ENCODE data around the gene CDHR3.
A peak's percentile ranks its signal among the peaks of the same experiment; 100 is the strongest.

The CDHR3 gene

DNA sequence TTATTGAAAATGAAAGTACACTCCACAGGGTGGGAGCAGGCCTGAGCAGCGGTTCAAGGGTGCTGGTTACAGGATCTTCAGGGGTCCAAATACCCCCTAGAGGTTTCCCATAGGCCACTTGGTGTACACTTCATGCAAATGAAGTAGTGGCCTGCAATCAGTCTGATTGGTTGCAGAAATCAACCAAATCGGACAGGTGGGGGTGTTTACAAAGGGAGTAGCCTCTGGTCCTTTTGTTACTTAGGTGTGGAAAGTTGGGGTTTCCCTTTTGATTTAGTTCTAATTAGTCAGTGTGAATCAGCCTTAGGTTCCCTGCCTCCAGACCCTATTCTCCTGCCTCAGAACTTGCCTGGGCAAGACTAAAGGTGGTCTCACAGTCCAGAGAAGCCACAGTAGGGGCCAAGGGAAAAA, 99.5 kb downstream of the CDHR3 start:
- Histone ChIP-seq H3K4me3 (ENCODE audit: low read length, poor library complexity, severe bottlenecking) (no peak overlapping the region), H3K27me3 (ENCODE audit: insufficient read depth, low read length, poor library complexity, severe bottlenecking) (no peaks in the 10 kb centered on the region), H3K9ac (ENCODE audit: low read depth, low read length, poor library complexity, severe bottlenecking) (peak overlapping the region; percentile 48), H3K9me2 (replicated peaks; ENCODE audit: low read depth, low read length) (no peaks in the 10 kb centered on the region), H3K4me1 (ENCODE audit: insufficient read depth, low read length, poor library complexity, severe bottlenecking) (peaks cover 61% of the 10 kb centered on the region), H3F3A (ENCODE audit: low read depth) (peaks cover 7% of the 10 kb centered on the region; the same call in 1 of the 2 replicates), H3K36me3 (ENCODE audit: insufficient read depth, low read length) (no peaks in the 10 kb centered on the region), H3K9me3 (ENCODE audit: insufficient read depth, low read depth, low read length) (no peaks in the 10 kb centered on the region), H2AFZ (ENCODE audit: low read length) (no peak overlapping the region), H3K4me2 (ENCODE audit: low read depth, low read length, poor library complexity, severe bottlenecking) (peak overlapping the region; percentile 11), H4K20me1 (ENCODE audit: insufficient read depth, low read length, poor library complexity, severe bottlenecking) (no peaks in the 10 kb centered on the region), H3K79me2 (ENCODE audit: insufficient read depth, low read length) (no peaks in the 10 kb centered on the region)
- TF ChIP-seq, protein P1, sequence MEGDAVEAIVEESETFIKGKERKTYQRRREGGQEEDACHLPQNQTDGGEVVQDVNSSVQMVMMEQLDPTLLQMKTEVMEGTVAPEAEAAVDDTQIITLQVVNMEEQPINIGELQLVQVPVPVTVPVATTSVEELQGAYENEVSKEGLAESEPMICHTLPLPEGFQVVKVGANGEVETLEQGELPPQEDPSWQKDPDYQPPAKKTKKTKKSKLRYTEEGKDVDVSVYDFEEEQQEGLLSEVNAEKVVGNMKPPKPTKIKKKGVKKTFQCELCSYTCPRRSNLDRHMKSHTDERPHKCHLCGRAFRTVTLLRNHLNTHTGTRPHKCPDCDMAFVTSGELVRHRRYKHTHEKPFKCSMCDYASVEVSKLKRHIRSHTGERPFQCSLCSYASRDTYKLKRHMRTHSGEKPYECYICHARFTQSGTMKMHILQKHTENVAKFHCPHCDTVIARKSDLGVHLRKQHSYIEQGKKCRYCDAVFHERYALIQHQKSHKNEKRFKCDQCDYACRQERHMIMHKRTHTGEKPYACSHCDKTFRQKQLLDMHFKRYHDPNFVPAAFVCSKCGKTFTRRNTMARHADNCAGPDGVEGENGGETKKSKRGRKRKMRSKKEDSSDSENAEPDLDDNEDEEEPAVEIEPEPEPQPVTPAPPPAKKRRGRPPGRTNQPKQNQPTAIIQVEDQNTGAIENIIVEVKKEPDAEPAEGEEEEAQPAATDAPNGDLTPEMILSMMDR (conservative IDR thresholded peaks at IDR 0.05; ENCODE audit: low read length) = no peak
- no peak for TF ChIP-seq EZH2phosphoT487 (IDR thresholded peaks at IDR 0.05; ENCODE audit: borderline replicate concordance)

DNA sequence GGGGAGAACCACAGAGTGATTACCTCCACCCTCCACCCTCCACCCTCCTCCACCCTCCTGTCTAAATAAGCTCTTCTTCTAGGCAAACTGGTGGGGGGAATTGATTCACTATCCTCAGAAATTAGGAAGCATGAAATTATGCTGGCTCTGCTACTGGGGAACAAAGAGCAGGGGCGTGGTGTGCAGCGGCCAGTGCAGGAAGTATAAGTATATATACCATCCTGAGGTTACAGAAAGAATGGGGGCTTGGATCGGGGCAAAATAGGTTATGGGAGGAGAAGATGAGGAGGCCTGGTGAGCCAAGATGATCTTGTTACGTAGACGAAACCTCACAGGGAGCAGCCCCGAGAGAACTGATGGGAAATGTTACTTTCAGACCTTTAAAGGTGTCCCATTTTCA, 100.0 kb downstream of the CDHR3 start:
- 0 out of 2 replicates have a peak overlapping the region, but pooled peaks have one; percentile 47 for H2AFZ ChIP-seq (ENCODE audit: low read length)

DNA sequence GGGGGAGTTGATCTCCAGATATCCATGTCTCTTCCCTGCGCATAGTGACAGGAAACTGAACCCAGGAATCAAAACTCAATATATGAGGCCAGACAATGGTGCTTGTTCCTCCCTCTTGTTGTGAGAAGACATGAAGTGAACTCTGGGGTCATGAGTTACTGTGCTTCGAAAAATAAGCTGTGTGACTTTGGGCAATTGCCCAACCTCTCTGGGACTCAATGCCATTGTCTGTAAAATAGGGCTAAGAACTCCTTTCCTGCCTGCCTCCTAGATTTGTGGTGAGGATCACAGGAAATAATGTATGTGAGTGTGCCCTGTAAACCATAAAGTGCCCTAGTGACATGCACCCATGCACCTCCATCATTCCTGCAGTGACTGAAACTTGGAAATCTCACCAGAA, 100.6 kb downstream of the CDHR3 start:
- no peak for TF ChIP-seq EZH2phosphoT487 (IDR thresholded peaks at IDR 0.05; ENCODE audit: borderline replicate concordance)
- TF ChIP-seq, protein P1 (conservative IDR thresholded peaks at IDR 0.05; ENCODE audit: low read length) = no peak
- peaks cover 56% of the 10 kb centered on the region for H3K4me1 ChIP-seq (ENCODE audit: insufficient read depth, low read length, poor library complexity, severe bottlenecking)
- H3K4me3 ChIP-seq (ENCODE audit: low read length, poor library complexity, severe bottlenecking) = no peak overlapping the region
- H3K4me2 ChIP-seq (ENCODE audit: low read depth, low read length, poor library complexity, severe bottlenecking) = no peak overlapping the region
- H3K9me3 ChIP-seq (ENCODE audit: insufficient read depth, low read depth, low read length) = no peaks in the 10 kb centered on the region
- no peaks in the 10 kb centered on the region for H3K36me3 ChIP-seq (ENCODE audit: insufficient read depth, low read length)
- H2AFZ ChIP-seq (ENCODE audit: low read length) = no peak overlapping the region
- no peaks in the 10 kb centered on the region for H4K20me1 ChIP-seq (ENCODE audit: insufficient read depth, low read length, poor library complexity, severe bottlenecking)
- no peaks in the 10 kb centered on the region for H3K9me2 ChIP-seq (replicated peaks; ENCODE audit: low read depth, low read length)
- H3F3A ChIP-seq (ENCODE audit: low read depth) = no peaks in the 10 kb centered on the region
- H3K9ac ChIP-seq (ENCODE audit: low read depth, low read length, poor library complexity, severe bottlenecking) = peak overlapping the region; percentile 48
- no peaks in the 10 kb centered on the region for H3K79me2 ChIP-seq (ENCODE audit: insufficient read depth, low read length)
- no peaks in the 10 kb centered on the region for H3K27me3 ChIP-seq (ENCODE audit: insufficient read depth, low read length, poor library complexity, severe bottlenecking)

More for the DNA sequence above, 100.0 kb downstream of the CDHR3 start:
- Histone ChIP-seq H4K20me1 (ENCODE audit: insufficient read depth, low read length, poor library complexity, severe bottlenecking) (no peaks in the 10 kb centered on the region), H3K4me2 (ENCODE audit: low read depth, low read length, poor library complexity, severe bottlenecking) (peak overlapping the region; percentile 11), H3F3A (ENCODE audit: low read depth) (peaks cover 4% of the 10 kb centered on the region; the same call in 1 of the 2 replicates), H3K9me2 (replicated peaks; ENCODE audit: low read depth, low read length) (no peaks in the 10 kb centered on the region), H3K9me3 (ENCODE audit: insufficient read depth, low read depth, low read length) (no peaks in the 10 kb centered on the region), H3K4me3 (ENCODE audit: low read length, poor library complexity, severe bottlenecking) (no peak overlapping the region), H3K9ac (ENCODE audit: low read depth, low read length, poor library complexity, severe bottlenecking) (peak overlapping the region; percentile 48), H3K79me2 (ENCODE audit: insufficient read depth, low read length) (no peaks in the 10 kb centered on the region), H3K27me3 (ENCODE audit: insufficient read depth, low read length, poor library complexity, severe bottlenecking) (no peaks in the 10 kb centered on the region), H3K36me3 (ENCODE audit: insufficient read depth, low read length) (no peaks in the 10 kb centered on the region), H3K4me1 (ENCODE audit: insufficient read depth, low read length, poor library complexity, severe bottlenecking) (peaks cover 56% of the 10 kb centered on the region)
- no peak for TF ChIP-seq EZH2phosphoT487 (IDR thresholded peaks at IDR 0.05; ENCODE audit: borderline replicate concordance)
- TF ChIP-seq, protein P1 (conservative IDR thresholded peaks at IDR 0.05; ENCODE audit: low read length) = no peak

Data from Loucy (cell line).